GM18873 (cell line): Measurements from ENCODE around the gene AZU1.

ENCODE experiments used
- ATAC-seq: cut with Tn5 transposase; IDR thresholded peaks from one replicate; pipeline ENCODE4 v1.9.1; 2021; ENCODE audit warnings: mild to moderate bottlenecking, moderate library complexity, moderate number of reproducible peaks; ENCODE audit not compliant: unreplicated experiment, low FRiP score

AZU1 gene

GRCh38 chr19:827710-828321 is at the start of gene AZU1:
AZU1 (plus strand) TSS chr19:827837; CDS start chr19:827847, 10 bp downstream.
- no peak for ATAC-seq

GRCh38 chr19:778910-779653 is 48.6 kb upstream of the AZU1 start:
- no peak for ATAC-seq

GRCh38 chr19:780935-781334 is 46.7 kb upstream of the AZU1 start:
- no peak for ATAC-seq

GRCh38 chr19:781800-782184 is 45.8 kb upstream of the AZU1 start:
- no peak for ATAC-seq

GRCh38 chr19:782185-782877 is 45.3 kb upstream of the AZU1 start:
- no peak for ATAC-seq

DNA sequence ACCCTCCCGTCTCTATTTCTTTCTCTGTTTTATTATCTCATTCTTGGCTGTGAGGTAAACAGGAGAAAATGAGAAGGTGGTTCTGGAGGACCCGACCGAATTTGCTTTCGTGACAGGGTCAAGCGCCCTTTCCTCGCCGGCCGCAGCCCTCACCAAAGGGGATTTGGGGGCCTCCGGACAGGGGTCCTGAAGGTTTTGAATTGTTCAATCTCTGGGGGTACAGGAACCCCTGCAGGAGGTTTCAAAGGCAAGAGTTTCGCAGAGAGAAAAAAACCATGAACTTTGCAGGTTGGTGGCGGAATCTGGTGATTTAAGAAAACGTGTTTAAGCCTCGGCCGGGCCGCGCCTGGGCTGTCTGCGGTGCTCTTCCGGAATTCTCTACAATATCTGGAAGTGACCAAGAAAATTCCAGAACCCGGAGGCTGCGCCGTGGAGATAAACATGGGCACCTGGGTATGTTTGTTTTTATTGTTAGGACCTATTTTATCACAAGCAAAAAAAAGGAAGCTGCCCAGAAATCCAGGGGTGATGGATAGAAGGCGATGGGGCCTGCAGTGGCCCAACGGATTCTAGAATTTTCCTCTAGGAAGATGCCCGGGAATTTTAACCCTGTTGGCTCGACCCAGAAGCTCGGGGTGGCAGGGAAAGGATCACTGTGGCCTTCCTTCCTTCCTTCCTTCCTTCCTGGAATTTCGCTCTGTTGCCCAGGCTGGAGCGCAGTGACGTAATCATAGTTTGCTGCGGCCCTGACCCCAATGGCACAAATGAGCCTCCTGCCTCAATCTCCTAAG is 44.6 kb upstream of the AZU1 start:
- ATAC-seq: no peak

GRCh38 chr19:784541-784940 is 43.1 kb upstream of the AZU1 start:
- ATAC-seq: no peak

GRCh38 chr19:787536-787935 is 40.1 kb upstream of the AZU1 start:
- no peak for ATAC-seq

DNA sequence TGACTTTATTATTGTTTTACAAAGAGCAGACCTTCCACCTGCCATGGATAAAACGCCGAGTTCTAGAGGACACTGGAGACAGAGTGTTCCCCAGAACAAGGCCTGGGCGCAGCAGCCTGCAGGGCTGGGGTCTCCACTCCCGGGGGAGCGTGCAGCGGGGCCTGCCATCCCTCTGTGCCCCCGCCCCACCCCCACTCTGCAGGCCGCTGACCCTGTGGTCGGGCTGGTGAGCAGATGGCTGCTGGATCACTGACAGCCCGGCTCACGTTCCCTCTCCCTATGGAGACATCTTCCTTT is 39.0 kb upstream of the AZU1 start:
- no peak for ATAC-seq

GRCh38 chr19:788983-789700 is 38.5 kb upstream of the AZU1 start:
- ATAC-seq: no peak

DNA sequence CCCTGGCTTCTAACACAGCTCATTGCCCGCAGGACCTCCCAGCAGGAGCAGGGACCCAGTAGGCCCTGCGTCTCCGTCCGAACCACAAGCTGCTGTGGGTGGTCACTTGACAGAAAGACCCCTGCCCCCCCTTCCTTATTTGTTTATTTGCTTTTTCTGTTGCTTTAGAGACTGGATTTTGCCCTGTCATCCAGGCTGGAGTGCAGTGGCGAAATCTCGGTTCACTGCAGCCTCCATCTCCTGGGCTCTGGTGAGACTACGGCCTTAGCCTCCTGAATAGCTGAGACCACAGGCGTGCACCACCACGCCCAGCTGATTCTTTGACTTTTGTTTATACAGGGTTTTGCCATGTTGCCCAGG is 38.0 kb upstream of the AZU1 start:
- no peak for ATAC-seq

DNA sequence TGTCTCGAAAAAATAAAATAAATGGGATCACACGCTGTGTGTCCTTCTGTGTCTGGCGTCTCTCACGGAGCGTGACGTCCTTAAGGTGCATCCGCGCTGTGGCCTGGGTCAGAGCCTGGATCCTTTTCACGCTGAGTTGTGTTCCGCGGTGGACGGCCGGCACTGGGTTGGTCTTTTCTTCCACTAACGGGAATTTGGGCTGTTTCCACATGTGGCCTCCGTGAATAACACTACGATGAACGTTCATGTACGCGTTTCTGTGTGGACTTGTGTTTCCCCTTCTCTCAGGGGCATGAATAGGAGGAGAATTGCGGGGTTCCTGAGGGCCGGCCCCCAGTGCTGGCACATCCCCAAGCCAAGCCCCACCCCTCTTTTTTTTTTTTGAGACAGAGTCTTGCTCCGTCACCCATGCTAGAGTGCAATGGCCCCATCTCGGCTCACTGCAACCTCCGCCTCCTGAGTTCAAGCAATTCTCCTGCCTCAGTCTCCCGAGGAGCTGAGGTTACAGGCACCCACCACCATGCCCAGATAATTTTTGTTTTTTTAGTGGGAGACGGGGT is 36.5 kb upstream of the AZU1 start:
- ATAC-seq: no peak

DNA sequence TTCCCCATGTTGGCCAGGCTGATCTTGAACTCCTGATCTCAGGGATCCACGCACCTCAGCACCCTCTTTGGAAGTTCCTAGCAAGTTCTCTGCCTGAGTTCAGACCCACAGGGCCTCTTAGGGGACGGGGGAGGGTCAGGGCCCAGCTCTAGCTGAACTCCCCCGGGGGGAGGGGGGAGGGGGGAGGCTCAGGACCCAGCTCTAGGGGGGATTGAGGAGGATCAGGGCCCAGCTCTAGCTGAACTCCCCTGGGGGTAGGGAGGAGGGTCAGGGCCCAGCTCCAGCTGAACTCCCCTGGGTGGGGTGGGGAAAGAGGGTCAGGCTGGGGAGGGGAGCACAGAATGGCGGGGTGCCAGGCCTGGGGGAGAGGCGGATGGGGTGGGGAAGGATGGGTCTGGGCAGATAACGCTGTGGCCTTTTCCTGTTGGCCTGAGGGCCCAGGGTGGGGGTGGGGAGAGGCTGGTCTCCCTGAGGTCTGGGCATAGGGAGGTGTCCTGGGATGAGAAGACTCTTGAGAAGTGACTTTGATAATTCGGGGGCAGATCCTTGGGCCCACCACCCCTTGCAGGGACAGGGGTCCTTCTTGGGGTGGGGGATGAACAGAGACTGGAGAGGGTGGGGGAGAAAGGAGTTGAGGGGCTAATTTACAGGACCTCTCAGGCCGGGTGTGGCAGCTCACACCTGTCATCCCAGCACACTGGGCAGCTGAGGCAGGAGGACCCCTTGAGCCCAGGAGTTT is 35.9 kb upstream of the AZU1 start:
- ATAC-seq: no peak

DNA sequence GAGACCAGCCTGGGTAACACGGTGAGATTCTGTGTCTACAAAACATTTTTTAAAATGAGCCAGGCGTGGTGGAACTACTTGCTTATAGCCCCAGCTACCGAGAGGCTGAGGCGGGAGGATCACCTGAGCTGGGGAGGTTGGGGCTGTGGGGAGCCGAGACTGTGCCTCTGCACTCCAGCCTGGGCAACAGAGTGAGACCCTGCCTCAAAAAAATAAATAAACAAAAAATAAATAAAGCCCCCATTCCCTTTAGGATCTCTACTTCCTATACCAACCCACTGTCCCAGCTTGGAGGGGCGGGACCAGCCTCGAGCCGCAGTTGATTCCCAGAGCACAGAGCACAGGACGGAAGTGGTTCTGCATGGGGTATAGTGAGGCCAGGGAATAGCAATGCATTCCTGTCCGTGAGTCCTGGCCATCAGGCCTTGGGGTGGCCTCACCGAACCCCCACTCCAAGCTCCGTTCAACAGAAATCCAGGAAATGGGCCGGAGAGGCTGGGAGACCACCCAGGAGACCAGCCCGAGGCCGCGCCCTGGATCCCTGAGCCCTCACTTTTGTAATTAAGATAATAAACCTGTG is 35.2 kb upstream of the AZU1 start:
- ATAC-seq: no peak

DNA sequence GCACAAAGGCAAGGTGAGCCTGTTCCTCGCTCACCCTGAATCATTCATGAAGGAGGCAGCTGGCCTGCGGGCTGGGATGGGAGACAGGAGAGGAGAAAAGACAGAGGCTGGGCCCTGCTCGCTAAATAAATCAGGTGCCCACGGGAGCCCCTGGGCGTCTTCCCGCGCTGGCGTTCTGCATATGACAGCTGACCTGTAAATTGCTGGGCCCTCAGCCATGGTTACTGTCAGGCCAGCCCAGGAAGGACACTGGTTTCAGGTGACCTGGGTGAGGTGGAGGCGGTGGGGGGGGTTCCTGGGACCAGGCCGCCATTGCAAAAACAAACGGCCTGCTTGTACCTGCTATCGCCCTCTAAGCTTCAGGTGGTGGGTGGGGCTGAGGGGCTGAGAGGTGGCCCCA is 33.8 kb upstream of the AZU1 start:
- ATAC-seq: no peak

DNA sequence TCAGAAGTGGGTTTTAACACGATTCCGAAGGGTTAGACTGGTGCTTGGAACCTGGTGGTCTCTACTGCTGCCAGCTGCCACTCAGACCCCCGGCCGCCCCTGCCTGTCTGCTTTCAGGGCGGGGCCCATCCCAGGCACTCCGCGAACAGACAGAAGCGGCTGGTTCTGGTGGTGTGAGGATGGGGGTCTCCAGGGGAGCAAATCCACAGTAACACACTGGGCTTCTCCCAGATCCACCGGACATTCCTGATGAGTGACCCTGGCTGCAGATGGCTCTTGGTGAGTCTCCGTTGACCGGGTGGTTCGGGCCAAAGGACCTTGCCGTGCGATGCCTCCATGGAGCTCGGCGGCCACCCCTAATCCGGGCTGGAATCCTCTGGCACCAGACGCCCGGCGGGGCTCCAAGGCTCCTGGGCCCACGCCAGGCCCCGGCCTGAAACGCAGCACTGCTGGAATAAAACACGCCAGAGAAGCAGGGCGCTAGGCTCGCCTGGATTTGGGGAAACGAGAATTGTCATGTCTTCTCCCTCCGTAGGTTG is 32.5 kb upstream of the AZU1 start:
- no peak for ATAC-seq

GRCh38 chr19:795691-796581 is 31.7 kb upstream of the AZU1 start:
- ATAC-seq: no peak
